ENCODE results near the gene RBM10. TPM values are rescaled to one million over a fixed set of nuclear protein-coding genes. Genes with fewer than 3 reads are reported as not detected.

RBM10 gene
- total RNA-seq, 1 experiment from 2014 or later, result 56.9 TPM

DNA sequence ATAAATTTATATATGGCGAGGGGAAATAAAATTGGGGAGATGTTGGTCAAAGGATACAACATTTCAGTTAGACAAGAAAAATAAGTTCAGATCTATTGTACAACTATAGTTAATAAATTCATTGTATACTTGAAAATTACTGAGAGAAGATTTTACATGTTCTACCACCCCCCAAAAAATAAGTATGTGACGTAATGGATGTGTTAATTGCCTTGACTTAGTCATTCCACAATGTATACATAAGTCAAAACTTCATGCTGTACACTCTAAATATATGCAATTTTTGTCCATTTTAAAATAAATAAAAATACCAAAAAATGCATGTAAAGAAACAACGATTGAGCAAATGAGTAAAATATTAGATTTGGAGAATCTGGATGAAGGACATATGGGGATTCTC, 89.6 kb downstream of the RBM10 start:
- Histone ChIP-seq H3K9me3 (ENCODE audit: control insufficient read depth in 1 of 2, insufficient read depth in 1 of 2, low read depth in 1 of 2, low read length in 2 of 2) (no peaks in the 10 kb centered on the region), H4K20me1 (ENCODE audit: insufficient read depth) (no peaks in the 10 kb centered on the region), H3K4me3 (replicated peaks in 1 of 2; ENCODE audit: low read depth in 1 of 2, low read length in 2 of 2) (peak overlapping the region; percentile 64 to 67; a peak in 3 of 4 replicates), H2AFZ (ENCODE audit: low read depth, low read length, poor library complexity, severe bottlenecking) (no peak overlapping the region), H3K27ac (ENCODE audit: low read depth, low read length) (no peak overlapping the region), H3K27me3 (ENCODE audit: insufficient read depth, low read length) (no peaks in the 10 kb centered on the region), H3K79me2 (ENCODE audit: insufficient read depth, low read length) (peaks cover 36% of the 10 kb centered on the region), H3K9me2 (ENCODE audit: insufficient read depth) (no peaks in the 10 kb centered on the region), H3K4me1 (ENCODE audit: control insufficient read depth in 1 of 2, insufficient read depth in 2 of 2, low read length in 2 of 2) (peaks cover 3 to 19% of the 10 kb centered on the region in 2 experiments; a peak in 3 of 4 replicates), H3K9ac (ENCODE audit: low read length) (peak overlapping the region; percentile 92), H3K36me3 (ENCODE audit: control insufficient read depth in 1 of 2, insufficient read depth in 2 of 2, low read length in 2 of 2) (no peaks in the 10 kb centered on the region), H3K4me2 (ENCODE audit: low read length) (peak overlapping the region; percentile 84)
- ATAC-seq, result no peak
- no peak for DNase-seq (ENCODE audit: low read depth, low spot score)
- ChIA-PET POLR2A (no interaction called here), CTCF (no interaction called here), RAD21 (ENCODE audit: low non-redundant PET in 1 of 2, low total read pairs in 2 of 2, uncharacterized antibody in 2 of 2, unreplicated experiment in 2 of 2) (no interaction called here)
- intact Hi-C loops (cut with micrococcal nuclease), result loop anchor here (10.0 kb wide), 1 partner anchor 60 kb away; no protein-coding TSS in a partner anchor
- BruUV-seq (replicated peaks), result no TSS peak
- TF ChIP-seq EGR1 (IDR thresholded peaks at IDR 0.05; ENCODE audit: low read depth) (no peak), EZH2phosphoT487 (IDR thresholded peaks at IDR 0.05; ENCODE audit: borderline replicate concordance) (no peak), SRF (IDR thresholded peaks at IDR 0.05; ENCODE audit: low read depth) (no peak), FOSL1 (IDR thresholded peaks at IDR 0.05; ENCODE audit: low read depth) (no peak), SIN3A (IDR thresholded peaks at IDR 0.05; ENCODE audit: low read depth) (no peak), CBX3 (IDR thresholded peaks at IDR 0.05; ENCODE audit: low read depth) (no peak), JUND (IDR thresholded peaks at IDR 0.05) (no peak), POLR2AphosphoS5 (IDR thresholded peaks at IDR 0.05; ENCODE audit: low read depth, low read length) (no peak), ZNF274 (IDR thresholded peaks at IDR 0.05; ENCODE audit: low read depth, low read length) (no peak), YY1 (IDR thresholded peaks at IDR 0.05; ENCODE audit: extremely low read depth, insufficient replicate concordance, low read depth, low read length) (no peak), CEBPB (IDR thresholded peaks at IDR 0.05; ENCODE audit: low read depth) (no peak), ZFX (IDR thresholded peaks at IDR 0.05) (no peak), RAD21 (IDR thresholded peaks at IDR 0.05; ENCODE audit: low read depth) (no peak), POLR2A (IDR thresholded peaks at IDR 0.05; ENCODE audit: borderline replicate concordance, extremely low read depth, insufficient read depth, insufficient read length) (no peak), ELF1 (IDR thresholded peaks at IDR 0.05; ENCODE audit: borderline replicate concordance, low read depth) (no peak), TCF7L2 (IDR thresholded peaks at IDR 0.05; ENCODE audit: borderline replicate concordance, extremely low read depth, insufficient read depth, insufficient read length) (no peak), CTCF (IDR thresholded peaks at IDR 0.05 in 2 of 3, conservative IDR thresholded peaks at IDR 0.05 in 1 of 3; ENCODE audit: borderline replicate concordance in 1 of 3, insufficient read depth in 1 of 3, low read depth in 2 of 3, low read length in 2 of 3) (no peak)
- TF ChIP-seq, protein P1, sequence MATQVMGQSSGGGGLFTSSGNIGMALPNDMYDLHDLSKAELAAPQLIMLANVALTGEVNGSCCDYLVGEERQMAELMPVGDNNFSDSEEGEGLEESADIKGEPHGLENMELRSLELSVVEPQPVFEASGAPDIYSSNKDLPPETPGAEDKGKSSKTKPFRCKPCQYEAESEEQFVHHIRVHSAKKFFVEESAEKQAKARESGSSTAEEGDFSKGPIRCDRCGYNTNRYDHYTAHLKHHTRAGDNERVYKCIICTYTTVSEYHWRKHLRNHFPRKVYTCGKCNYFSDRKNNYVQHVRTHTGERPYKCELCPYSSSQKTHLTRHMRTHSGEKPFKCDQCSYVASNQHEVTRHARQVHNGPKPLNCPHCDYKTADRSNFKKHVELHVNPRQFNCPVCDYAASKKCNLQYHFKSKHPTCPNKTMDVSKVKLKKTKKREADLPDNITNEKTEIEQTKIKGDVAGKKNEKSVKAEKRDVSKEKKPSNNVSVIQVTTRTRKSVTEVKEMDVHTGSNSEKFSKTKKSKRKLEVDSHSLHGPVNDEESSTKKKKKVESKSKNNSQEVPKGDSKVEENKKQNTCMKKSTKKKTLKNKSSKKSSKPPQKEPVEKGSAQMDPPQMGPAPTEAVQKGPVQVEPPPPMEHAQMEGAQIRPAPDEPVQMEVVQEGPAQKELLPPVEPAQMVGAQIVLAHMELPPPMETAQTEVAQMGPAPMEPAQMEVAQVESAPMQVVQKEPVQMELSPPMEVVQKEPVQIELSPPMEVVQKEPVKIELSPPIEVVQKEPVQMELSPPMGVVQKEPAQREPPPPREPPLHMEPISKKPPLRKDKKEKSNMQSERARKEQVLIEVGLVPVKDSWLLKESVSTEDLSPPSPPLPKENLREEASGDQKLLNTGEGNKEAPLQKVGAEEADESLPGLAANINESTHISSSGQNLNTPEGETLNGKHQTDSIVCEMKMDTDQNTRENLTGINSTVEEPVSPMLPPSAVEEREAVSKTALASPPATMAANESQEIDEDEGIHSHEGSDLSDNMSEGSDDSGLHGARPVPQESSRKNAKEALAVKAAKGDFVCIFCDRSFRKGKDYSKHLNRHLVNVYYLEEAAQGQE (IDR thresholded peaks at IDR 0.05; ENCODE audit: low read depth), result no peak
- TF ChIP-seq, protein P2, sequence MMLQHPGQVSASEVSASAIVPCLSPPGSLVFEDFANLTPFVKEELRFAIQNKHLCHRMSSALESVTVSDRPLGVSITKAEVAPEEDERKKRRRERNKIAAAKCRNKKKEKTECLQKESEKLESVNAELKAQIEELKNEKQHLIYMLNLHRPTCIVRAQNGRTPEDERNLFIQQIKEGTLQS (IDR thresholded peaks at IDR 0.05), result no peak
